ENCODE data around the gene CCL27.

GRCh38 chr9:34656992-34657391 is 5.5 kb downstream of the CCL27 start:
- TF ChIP-seq CTCF (IDR thresholded peaks at IDR 0.05), result no peak
- no peak for TF ChIP-seq EZH2 (IDR thresholded peaks at IDR 0.05; ENCODE audit: borderline replicate concordance, insufficient read depth, low read depth, low read length, poor library complexity, severe bottlenecking)

All from B cell (primary cell).